22Rv1 (cell line): Measurements from ENCODE around the gene PDP2.
A peak's percentile ranks its signal among the peaks of the same experiment; 100 is the strongest.
"Not testable (repeated sequence)": the region's sequence is repeated elsewhere in the genome, so short reads cannot be mapped to it uniquely, and the experiment has no call there.

Experiments used
- H3K27ac ChIP-seq: fragments of 450-650 bp; 2 replicates; pipeline ENCODE4 v1.5.1; 2017
- ZFX ChIP-seq: fragments of 450-650 bp; IDR thresholded peaks from 2 replicates; pipeline ENCODE4 v1.6.1; 2017; ENCODE audit warnings: antibody characterized with exemption, borderline replicate concordance
- TF ChIP-seq, protein P1 (sequence below): fragments of 450-650 bp; IDR thresholded peaks from 2 replicates; pipeline ENCODE4 v1.5.1; 2017; ENCODE audit warnings: mild to moderate bottlenecking

Gene PDP2

DNA sequence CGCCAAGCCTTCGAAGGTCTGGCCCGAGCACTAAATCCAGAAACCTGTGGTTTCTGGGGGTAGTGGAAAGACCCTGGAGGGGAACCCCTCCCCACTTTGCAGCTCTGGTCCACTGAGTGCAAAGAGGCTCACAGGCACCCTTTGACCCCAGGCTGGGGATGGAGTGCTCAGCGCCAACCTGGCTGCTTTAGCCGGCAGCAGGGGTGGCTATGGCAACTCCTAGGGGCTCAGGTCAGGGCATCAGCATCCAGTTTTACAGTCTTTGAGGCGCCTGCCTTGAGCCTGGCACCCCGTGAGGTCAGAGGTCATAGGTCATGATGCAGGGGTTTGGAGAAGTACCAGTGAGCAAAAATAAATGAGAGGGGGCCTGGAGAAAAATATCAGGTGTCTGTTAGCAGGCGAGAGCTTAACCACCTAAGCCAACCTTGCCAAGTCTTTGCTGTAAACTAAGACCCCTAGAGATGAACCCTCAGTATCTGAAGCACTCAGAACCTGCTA is 18.2 kb upstream of the PDP2 start:
- no peak for TF ChIP-seq ZFX
- TF ChIP-seq, protein P1, sequence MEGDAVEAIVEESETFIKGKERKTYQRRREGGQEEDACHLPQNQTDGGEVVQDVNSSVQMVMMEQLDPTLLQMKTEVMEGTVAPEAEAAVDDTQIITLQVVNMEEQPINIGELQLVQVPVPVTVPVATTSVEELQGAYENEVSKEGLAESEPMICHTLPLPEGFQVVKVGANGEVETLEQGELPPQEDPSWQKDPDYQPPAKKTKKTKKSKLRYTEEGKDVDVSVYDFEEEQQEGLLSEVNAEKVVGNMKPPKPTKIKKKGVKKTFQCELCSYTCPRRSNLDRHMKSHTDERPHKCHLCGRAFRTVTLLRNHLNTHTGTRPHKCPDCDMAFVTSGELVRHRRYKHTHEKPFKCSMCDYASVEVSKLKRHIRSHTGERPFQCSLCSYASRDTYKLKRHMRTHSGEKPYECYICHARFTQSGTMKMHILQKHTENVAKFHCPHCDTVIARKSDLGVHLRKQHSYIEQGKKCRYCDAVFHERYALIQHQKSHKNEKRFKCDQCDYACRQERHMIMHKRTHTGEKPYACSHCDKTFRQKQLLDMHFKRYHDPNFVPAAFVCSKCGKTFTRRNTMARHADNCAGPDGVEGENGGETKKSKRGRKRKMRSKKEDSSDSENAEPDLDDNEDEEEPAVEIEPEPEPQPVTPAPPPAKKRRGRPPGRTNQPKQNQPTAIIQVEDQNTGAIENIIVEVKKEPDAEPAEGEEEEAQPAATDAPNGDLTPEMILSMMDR: no peak
- H3K27ac ChIP-seq: no peak overlapping the region

DNA sequence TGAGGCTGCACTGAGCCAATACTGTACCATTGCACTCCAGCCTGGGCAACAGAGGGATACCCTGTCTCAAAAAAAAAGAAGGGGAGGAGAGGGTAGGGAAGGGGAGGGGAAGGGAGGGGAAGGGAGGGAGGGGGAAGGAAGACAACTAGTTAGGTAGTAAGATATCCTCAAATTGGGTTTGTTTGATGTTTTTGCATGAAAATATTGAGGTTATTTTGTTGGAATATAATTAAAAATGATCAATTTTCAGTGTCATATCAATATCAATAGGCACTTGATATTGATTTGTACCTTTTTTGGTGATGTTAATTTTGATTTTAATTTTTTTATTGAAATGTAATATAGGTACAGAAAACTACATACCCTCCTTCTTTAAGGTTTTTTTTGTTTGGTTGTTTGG is 16.6 kb upstream of the PDP2 start:
- TF ChIP-seq, protein P1: no peak
- TF ChIP-seq ZFX: no peak
- H3K27ac ChIP-seq: no peak overlapping the region

DNA sequence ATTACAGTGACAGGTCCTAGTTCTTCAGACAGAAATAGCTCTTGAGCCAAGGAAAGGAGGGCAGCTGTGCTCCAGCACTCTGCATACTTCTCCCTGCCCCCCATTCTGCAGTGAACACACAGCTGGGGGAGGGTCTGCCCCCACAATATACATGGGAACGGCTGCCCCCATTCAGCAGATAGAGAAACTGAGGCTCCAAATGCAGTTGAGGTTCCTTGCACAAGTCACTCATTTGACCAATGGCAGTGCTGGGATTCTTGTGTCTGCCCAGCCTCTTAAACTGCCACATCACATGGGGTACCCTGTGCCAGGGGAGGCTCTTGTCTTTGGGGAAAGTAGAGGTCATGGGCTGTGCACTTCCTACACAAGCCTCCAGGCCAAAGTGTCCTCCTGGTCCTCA is 10.9 kb upstream of the PDP2 start:
- no peak overlapping the region for H3K27ac ChIP-seq
- TF ChIP-seq, protein P1: no peak
- no peak for TF ChIP-seq ZFX

DNA sequence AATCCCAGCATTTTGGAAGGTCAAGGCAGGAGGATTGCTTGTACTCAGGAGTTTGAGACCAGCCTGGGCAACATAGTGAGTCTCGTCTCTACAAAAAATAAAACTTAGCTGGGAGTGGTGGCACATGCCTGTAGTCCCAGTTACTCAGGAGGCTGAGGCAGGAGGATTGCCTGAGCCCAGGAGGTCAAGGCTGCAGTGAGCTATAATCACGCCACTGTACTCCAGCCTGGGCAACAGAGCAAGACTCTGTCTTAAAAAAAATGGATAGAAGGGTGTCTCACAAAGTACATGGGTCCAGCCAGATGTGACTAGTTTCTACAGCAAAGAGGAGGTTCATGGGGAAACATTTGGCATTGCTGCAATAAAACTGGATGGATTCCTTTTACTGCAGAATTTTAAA is 9.0 kb upstream of the PDP2 start:
- H3K27ac ChIP-seq: not testable (repeated sequence)

DNA sequence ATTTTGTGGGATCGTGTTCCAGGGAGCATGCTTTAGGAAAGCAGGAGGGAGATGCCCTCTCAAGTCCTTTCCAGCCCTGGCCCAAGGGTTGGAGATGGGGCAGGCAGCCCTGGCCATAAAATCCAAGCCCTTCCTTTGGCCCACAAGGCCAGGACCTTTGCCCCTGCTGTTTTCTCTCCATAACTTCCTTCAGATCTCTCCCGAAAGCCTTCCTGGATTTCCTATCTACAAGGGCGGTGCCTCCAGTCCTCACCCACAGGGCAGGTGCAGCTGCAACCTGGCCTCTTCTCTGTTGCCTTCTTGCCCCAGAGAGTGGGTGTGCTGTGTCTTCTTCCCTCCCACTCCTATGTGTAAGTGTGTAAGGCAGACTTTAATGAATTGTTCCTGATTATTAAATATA is 8.5 kb upstream of the PDP2 start:
- H3K27ac ChIP-seq: no peak overlapping the region
- TF ChIP-seq, protein P1: no peak
- TF ChIP-seq ZFX: no peak

DNA sequence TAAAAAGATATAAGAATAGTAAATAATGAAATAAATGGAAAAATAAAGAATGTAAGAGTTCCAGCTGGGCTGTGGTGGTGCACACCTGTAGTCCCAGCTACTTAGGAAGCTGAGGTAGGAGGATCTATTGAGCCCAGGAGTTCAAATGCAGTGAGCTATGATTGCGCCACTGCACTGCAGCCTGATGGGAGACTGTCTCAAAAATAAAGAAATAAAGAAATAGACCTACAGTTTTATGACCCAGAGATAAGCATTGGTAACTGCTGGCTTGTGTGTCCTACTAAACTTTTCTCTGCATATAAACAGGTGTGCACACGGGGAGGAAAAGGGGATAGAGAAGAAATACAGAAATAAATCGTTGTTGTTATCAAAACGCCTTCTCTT is 7.8 kb upstream of the PDP2 start:
- TF ChIP-seq, protein P1: no peak
- no peak for TF ChIP-seq ZFX
- H3K27ac ChIP-seq: no peak overlapping the region

DNA sequence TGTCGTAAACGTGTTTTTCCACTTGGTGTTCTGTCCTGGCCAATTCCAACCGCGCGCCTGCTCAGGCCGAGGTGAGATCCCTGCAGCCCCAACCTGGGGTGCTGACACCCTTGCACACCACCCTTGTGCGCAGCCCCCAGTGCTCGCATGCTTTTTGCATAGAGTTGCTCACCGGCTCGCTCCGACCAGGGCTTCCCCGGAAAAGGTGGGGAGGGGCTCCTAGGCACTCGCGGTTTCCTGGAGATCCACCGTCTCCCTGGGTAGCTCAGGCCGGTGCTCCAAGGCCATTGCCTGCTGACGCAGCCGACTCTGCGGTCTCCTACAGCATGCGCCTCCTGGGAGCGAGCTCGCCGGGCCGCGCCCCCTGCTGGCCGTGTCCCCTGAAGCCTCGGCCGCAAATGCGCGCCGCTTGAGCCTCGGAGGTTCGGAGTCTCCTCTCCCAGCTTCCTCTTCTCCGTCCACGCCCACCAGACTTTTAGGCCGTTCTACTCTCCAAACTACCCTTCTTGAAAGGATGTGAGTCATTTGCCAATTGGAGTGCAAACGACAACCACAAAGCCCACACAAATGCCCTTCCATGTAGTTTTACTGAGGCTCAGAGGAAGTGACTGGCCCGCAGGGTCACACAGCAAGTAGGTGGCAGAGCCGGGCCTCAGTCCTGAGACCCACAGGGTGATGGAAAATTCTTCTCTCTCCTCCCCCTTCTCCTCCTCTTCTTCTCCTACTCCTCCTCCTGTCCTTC is 7.2 kb upstream of the PDP2 start:
- TF ChIP-seq, protein P1: peak; percentile 98
- TF ChIP-seq ZFX: no peak
- H3K27ac ChIP-seq: no peak overlapping the region

DNA sequence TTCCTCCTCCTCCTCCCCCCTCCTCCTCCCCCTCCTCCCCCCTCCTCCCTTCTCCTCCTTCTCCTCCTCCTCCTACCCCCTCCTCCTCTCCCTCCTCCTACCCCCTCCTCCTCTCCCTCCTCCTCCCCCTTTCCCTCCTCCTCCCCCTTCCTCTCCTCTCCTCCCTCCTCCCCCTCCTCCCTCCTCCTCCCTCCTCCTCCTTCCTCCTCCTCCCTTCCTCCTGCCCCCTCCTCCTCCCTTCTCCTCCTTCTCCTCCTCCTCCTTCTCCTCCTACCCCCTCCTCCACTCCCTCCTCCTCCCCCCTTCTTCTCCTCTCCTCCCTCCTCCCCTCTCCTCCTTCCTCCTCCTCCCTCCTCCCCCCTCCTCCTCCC is 6.6 kb upstream of the PDP2 start:
- TF ChIP-seq ZFX: no peak
- TF ChIP-seq, protein P1: no peak
- H3K27ac ChIP-seq: no peak overlapping the region
